Fibroblast of lung (primary cell): ENCODE data around the gene MYRF.
A peak's percentile ranks its signal among the peaks of the same experiment; 100 is the strongest.

ENCODE experiments used
- EZH2 ChIP-seq: IDR thresholded peaks from 2 replicates; pipeline ENCODE4 v1.5.1; 2012; ENCODE audit warnings: low read length, control low read depth, mild to moderate bottlenecking; ENCODE audit errors: missing control alignments
- TF ChIP-seq, protein P1 (sequence below), 2 donors: IDR thresholded peaks in 1 of 2; conservative IDR thresholded peaks in 1 of 2; 1 replicate in 1 of 2; 2 replicates in 1 of 2; pipeline ENCODE4 v1.5.1; 2011 to 2012; ENCODE audit warnings: low read length in 2 of 2, control low read depth in 1 of 2, inconsistent platforms in 1 of 2, low read depth in 1 of 2, mild to moderate bottlenecking in 1 of 2

GRCh38 chr11:61828629-61829407, 76.4 kb downstream of the MYRF start:
- TF ChIP-seq EZH2 = no peak
- TF ChIP-seq, protein P1, sequence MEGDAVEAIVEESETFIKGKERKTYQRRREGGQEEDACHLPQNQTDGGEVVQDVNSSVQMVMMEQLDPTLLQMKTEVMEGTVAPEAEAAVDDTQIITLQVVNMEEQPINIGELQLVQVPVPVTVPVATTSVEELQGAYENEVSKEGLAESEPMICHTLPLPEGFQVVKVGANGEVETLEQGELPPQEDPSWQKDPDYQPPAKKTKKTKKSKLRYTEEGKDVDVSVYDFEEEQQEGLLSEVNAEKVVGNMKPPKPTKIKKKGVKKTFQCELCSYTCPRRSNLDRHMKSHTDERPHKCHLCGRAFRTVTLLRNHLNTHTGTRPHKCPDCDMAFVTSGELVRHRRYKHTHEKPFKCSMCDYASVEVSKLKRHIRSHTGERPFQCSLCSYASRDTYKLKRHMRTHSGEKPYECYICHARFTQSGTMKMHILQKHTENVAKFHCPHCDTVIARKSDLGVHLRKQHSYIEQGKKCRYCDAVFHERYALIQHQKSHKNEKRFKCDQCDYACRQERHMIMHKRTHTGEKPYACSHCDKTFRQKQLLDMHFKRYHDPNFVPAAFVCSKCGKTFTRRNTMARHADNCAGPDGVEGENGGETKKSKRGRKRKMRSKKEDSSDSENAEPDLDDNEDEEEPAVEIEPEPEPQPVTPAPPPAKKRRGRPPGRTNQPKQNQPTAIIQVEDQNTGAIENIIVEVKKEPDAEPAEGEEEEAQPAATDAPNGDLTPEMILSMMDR (conservative IDR thresholded peaks at IDR 0.05 in 1 of 2, IDR thresholded peaks at IDR 0.05 in 1 of 2; ENCODE audit: low read depth in 1 of 2, low read length in 2 of 2) = peak; percentile 41 to 50
